Stomach (tissue), 4 donors: ENCODE results near the gene AKR1B1.

Experiments used
- CTCF ChIP-seq, 7 experiments: fragments of 450-650 bp in 4 of 7; fragments of 200-600 bp in 3 of 7; sonication (generic) in 3 of 7; IDR thresholded peaks; one replicate each; pipeline ENCODE4 v1.5.1; 2016 to 2019; ENCODE audit warnings: antibody characterized with exemption in 7 of 7, control low read depth in 2 of 7, mild to moderate bottlenecking in 1 of 7
- EP300 ChIP-seq: sonication (generic); formaldehyde crosslinking; IDR thresholded peaks from one replicate; pipeline ENCODE4 v1.6.1; 2017; ENCODE audit warnings: antibody characterized with exemption
- POLR2A ChIP-seq, 4 donors: fragments of 450-650 bp; IDR thresholded peaks; one replicate each; pipeline ENCODE4 v1.6.1; 2016; ENCODE audit warnings: antibody characterized with exemption in 4 of 4, control low read depth in 2 of 4, mild to moderate bottlenecking in 1 of 4, moderate library complexity in 1 of 4
- POLR2AphosphoS5 ChIP-seq, 3 donors: sonication (generic); formaldehyde crosslinking; IDR thresholded peaks; one replicate each; pipeline ENCODE4 v1.6.1; 2016; ENCODE audit warnings: antibody characterized with exemption in 3 of 3

DNA sequence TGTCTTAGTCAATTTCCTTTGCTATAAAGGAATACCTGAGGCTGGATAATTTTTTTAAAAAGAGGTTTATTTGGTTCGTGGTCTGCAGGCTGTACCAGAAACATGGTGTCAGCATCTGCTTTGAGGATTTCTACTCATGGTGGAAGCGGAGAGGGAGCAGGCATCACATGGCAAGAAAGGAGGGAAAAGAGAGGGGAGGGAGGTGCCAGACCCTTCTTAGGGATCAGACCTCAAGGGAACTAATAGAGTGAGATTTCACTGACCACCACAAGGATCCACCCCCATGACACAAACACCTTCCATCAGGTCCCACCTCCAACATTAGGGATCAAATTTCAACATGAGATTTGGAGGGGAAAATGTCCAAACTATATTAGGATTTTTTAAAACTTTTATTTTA lies 41.5 kb upstream of the AKR1B1 start:
- no peak for TF ChIP-seq CTCF (IDR thresholded peaks at IDR 0.05)
- no peak for TF ChIP-seq POLR2AphosphoS5 (IDR thresholded peaks at IDR 0.05)
- TF ChIP-seq EP300: no peak
- no peak for TF ChIP-seq POLR2A (IDR thresholded peaks at IDR 0.05)
